Right lobe of liver (tissue), 6 donors: ENCODE measurements around the gene TBX18. TPM values are rescaled to one million over a fixed set of nuclear protein-coding genes. Genes with fewer than 3 reads are reported as not detected.

Experiments
- ATAC-seq, 4 donors: fragments of 200-7000 bp; cut with Tn5 transposase; one replicate each; pipeline ENCODE4 v1.9.1; 2020; ENCODE audit warnings: mild to moderate bottlenecking in 4 of 4, moderate library complexity in 4 of 4
- DNase-seq, 3 donors: peaks; one replicate each; pipeline ENCODE4 v3.0.0-alpha.2; 2020
- H3K27ac ChIP-seq, 3 donors: fragments of 200-600 bp; one replicate each; pipeline ENCODE4 v1.8.0; 2022
- H3K27me3 ChIP-seq, 2 donors: fragments of 200-600 bp; one replicate each; pipeline ENCODE4 v1.8.0; 2022
- H3K36me3 ChIP-seq, 4 donors: fragments of 200-600 bp; sonication (generic) in 1 of 4; one replicate each; pipeline versions ENCODE4 v1.5.1 to v1.8.0; 2017 to 2022; ENCODE audit warnings: control low read depth in 1 of 4
- H3K4me1 ChIP-seq, 4 donors: fragments of 200-600 bp; sonication (generic) in 1 of 4; one replicate each; pipeline versions ENCODE4 v1.5.1 to v1.8.0; 2017 to 2022; ENCODE audit warnings: control low read depth in 1 of 4
- H3K4me3 ChIP-seq, 3 donors: fragments of 200-600 bp; one replicate each; pipeline ENCODE4 v1.8.0; 2022
- H3K9me3 ChIP-seq, 4 donors: fragments of 200-600 bp; sonication (generic) in 1 of 4; one replicate each; pipeline versions ENCODE4 v1.5.1 to v1.8.0; 2017 to 2022; ENCODE audit warnings: control low read depth in 1 of 4
- CTCF ChIP-seq, 4 donors: fragments of 200-600 bp in 3 of 4; fragments of 450-650 bp in 1 of 4; IDR thresholded peaks; one replicate each; pipeline versions ENCODE4 v1.5.1 to v1.8.0; 2016 to 2022; ENCODE audit warnings: antibody characterized with exemption in 4 of 4, mild to moderate bottlenecking in 2 of 4
- POLR2A ChIP-seq: fragments of 450-650 bp; IDR thresholded peaks from one replicate; pipeline ENCODE4 v1.6.1; 2017; ENCODE audit warnings: antibody characterized with exemption, mild to moderate bottlenecking
- WGBS: methylation state at CpG from one replicate; pipeline ENCODE4 v1.1.6; 2018; ENCODE audit warnings: low coverage, low lambda C conversion rate; ENCODE audit not compliant: insufficient coverage; ENCODE audit errors: missing lambda C conversion rate; 5-methylcytosine and 5-hydroxymethylcytosine counted together
- intact Hi-C, 2 donors: fragments of 100-400 bp; cut with DNase I; formaldehyde crosslinking; loops; one replicate each; pipeline versions ENCODE4 v1.11.2 to v1.14.1; 2022
- total RNA-seq, 6 experiments: library from RNA; depleted of rRNA in 2 of 6; stranded (reverse); fragments of >200 nt in 2 of 6; fragmentation: NEBNext Ultra II Directional in 3 of 6; extraction: Animal tissue kit (Norgen Biotek cat#: 25700) in 3 of 6; gene quantifications; one replicate each; pipeline versions ENCODE4 v1.1.0 to v1.2.4, GENCODE V29; 2016 to 2023
- donor health status: DM: no; HTN: yes; CAD: no.
- donor health status: DM: no; HTN: no; CAD: no.
- donor health status: DM: no; HTN: no; CAD: no.
- donor health status: DM: no; HTN: yes; CAD: no.
- donor health status: DM: no; HTN: yes; CAD: no.

TBX18 gene
- total RNA-seq, 6 experiments from 2014 or later, result 0.15 to 0.87 (median 0.49) TPM; not detected in 1

DNA sequence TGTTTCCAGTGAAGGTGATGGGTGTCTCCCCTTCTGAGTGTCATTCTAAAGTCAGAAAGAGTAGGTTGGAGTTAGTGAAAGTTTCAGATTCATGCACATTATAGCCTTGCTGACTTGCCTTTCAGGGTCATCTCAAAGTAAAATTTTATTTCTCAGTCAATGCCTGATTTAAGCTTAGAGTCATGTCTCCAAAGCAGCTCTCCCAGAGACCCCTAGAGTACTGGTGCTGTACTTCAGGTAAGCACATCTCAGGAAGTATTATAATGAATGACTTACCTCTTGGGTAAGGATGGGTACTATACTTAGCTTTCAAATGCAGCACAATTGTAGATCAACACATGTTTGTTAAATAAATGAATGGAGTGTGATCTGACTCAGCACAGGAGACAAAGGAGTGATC, 116.0 kb downstream of the TBX18 start:
- Histone ChIP-seq H3K27ac (no peak overlapping the region), H3K36me3 (no peaks in the 10 kb centered on the region), H3K9me3 (no peaks in the 10 kb centered on the region), H3K4me1 (no peaks in the 10 kb centered on the region), H3K4me3 (no peak overlapping the region), H3K27me3 (no peaks in the 10 kb centered on the region)
- DNase-seq, result no peak
- TF ChIP-seq POLR2A, result no peak
- TF ChIP-seq CTCF (IDR thresholded peaks at IDR 0.05), result no peak
- intact Hi-C loops, result no loop called here
- no peak for ATAC-seq

DNA sequence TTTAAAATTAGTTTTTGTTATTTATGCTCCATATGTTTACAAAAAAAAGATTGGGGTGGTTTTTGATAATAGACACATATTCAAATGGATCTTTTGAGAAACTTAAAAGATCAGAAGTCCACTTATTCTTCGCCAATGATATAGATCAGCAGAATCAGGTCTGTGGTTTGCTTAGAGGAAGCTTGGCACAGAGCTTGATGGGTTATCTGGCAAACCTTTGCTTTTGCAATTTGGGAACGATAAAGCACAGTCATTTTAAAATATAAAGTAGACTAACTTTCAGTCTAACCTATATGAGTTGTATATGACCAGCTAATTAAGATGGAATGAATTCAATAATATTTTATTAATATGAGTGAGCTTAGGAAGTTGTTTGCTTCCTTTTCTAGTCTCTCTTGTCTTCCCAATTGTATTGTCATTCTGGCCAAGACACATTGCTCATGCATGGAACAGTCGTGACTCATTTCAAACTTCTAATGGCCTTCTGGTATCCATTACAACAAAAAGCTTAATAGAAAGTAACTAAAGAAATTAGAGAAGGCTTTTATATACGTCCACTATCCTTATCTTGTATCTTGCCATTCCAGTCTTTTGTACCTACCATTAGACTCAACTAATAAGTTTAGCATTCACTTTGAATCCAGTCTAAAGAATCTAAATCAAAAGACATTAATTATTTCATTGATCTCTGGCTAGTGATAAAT, 118.7 kb downstream of the TBX18 start:
- Histone ChIP-seq H3K27me3 (no peaks in the 10 kb centered on the region), H3K27ac (no peak overlapping the region), H3K36me3 (no peaks in the 10 kb centered on the region), H3K9me3 (no peaks in the 10 kb centered on the region), H3K4me3 (no peak overlapping the region), H3K4me1 (no peaks in the 10 kb centered on the region)
- TF ChIP-seq CTCF (IDR thresholded peaks at IDR 0.05), result no peak
- no peak for TF ChIP-seq POLR2A
- DNase-seq (no peak), ATAC-seq (no peak)
- intact Hi-C loops, result no loop called here
- 22% methylated on average over 4 of the region's 4 CpGs for WGBS

DNA sequence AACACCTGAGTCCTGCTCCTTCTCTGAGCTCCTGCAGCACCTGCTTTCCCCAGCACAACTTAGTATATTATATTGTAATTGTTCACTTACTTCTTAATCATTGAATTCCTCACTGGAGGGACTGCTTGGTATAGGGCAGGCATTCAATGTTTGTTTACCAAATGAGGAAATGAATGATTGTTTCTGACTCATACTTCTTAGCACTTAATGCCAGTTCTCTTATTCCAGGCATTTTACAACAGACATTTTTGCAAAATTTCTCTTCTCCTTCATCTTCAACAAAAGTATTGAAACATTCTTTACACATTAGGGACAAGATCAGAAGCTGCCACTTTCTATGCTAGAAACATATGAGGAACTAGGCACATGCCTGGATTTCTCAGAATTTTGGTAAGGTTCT, 119.4 kb downstream of the TBX18 start:
- DNase-seq, result no peak
- Histone ChIP-seq H3K27me3 (no peaks in the 10 kb centered on the region), H3K4me3 (no peak overlapping the region), H3K27ac (no peak overlapping the region), H3K36me3 (no peaks in the 10 kb centered on the region), H3K4me1 (no peaks in the 10 kb centered on the region), H3K9me3 (no peaks in the 10 kb centered on the region)
- intact Hi-C loops, result no loop called here
- ATAC-seq, result no peak
- TF ChIP-seq POLR2A (no peak), CTCF (IDR thresholded peaks at IDR 0.05) (no peak)

GRCh38 chr6:84643778-84644177, 120.6 kb downstream of the TBX18 start:
- Histone ChIP-seq H3K9me3 (no peaks in the 10 kb centered on the region), H3K4me3 (no peak overlapping the region), H3K27ac (no peak overlapping the region), H3K4me1 (no peaks in the 10 kb centered on the region), H3K36me3 (no peaks in the 10 kb centered on the region), H3K27me3 (no peaks in the 10 kb centered on the region)
- intact Hi-C loops, result no loop called here
- no peak for DNase-seq
- 27% methylated on average over 3 of the region's 3 CpGs for WGBS
- no peak for ATAC-seq
- TF ChIP-seq CTCF (IDR thresholded peaks at IDR 0.05) (no peak), POLR2A (no peak)

GRCh38 chr6:84641076-84641475, 123.3 kb downstream of the TBX18 start:
- H3K9me3 ChIP-seq, result no peaks in the 10 kb centered on the region
- H3K36me3 ChIP-seq, result no peaks in the 10 kb centered on the region
- ATAC-seq (no peak), DNase-seq (no peak)
- H3K4me3 ChIP-seq, result no peak overlapping the region
- no peak for TF ChIP-seq POLR2A
- TF ChIP-seq CTCF (IDR thresholded peaks at IDR 0.05), result no peak
- H3K27ac ChIP-seq, result no peak overlapping the region
- WGBS, result 24% methylated on average over 4 of the region's 4 CpGs
- H3K4me1 ChIP-seq, result no peaks in the 10 kb centered on the region
- intact Hi-C loops, result no loop called here
- H3K27me3 ChIP-seq, result no peaks in the 10 kb centered on the region
